OCI-LY7 (cell line): Measurements from ENCODE around the gene PIRT. TPM values are rescaled to one million over a fixed set of nuclear protein-coding genes. Genes with fewer than 3 reads are reported as not detected.

Experiments used
- Bru-seq: library from RNA; stranded (reverse); fragments of 400-500 nt; gene quantifications from one replicate; lab custom pipeline; 2021; lab: Mats Ljungman, UMichigan
- BruChase-seq, 2 experiments: library from RNA; stranded (reverse); fragments of 400-500 nt; gene quantifications; one replicate each; lab custom pipeline; 2021; lab: Mats Ljungman, UMichigan
- BruUV-seq: library from RNA; stranded (reverse); fragments of 400-500 nt; replicated peaks from 2 replicates; lab custom pipeline; 2021; lab: Mats Ljungman, UMichigan
- CTCF ChIA-PET: fragments of 300-600 bp; sonication (Branson Sonifier 250); formaldehyde crosslinking; loops from one replicate; lab custom pipeline; 2022; ENCODE audit warnings: antibody characterized with exemption; ENCODE audit not compliant: unreplicated experiment; lab: Charles Lee
- POLR2A ChIA-PET: fragments of 300-600 bp; sonication (Branson Sonifier 250); formaldehyde crosslinking; loops from one replicate; lab custom pipeline; 2022; ENCODE audit warnings: antibody characterized with exemption; lab: Charles Lee
- DNase-seq: peaks from one replicate; pipeline ENCODE4 v3.0.0-alpha.2; 2015; ENCODE audit warnings: low spot score
- H2AFZ ChIP-seq: fragments of 200-600 bp; sonication (generic), shearing (Covaris generic); 2 replicates; pipeline ENCODE4 v1.6.1; 2014; ENCODE audit warnings: mild to moderate bottlenecking, antibody characterized with exemption, low read length, moderate library complexity
- H3K27ac ChIP-seq: fragments of 200-600 bp; sonication (generic); 2 replicates; pipeline ENCODE4 v1.5.1; 2014; ENCODE audit warnings: mixed run types, low read depth, mild to moderate bottlenecking, moderate library complexity, low read length, inconsistent platforms; ENCODE audit not compliant: poor library complexity, severe bottlenecking
- H3K36me3 ChIP-seq: fragments of 200-600 bp; sonication (generic); 2 replicates; pipeline ENCODE4 v1.6.1; 2014; ENCODE audit warnings: mild to moderate bottlenecking, antibody characterized with exemption, low read length, moderate library complexity, mixed read lengths; ENCODE audit not compliant: insufficient read depth
- H3K4me1 ChIP-seq: fragments of 200-600 bp; sonication (generic); 2 replicates; pipeline ENCODE4 v1.5.1; 2014; ENCODE audit warnings: mild to moderate bottlenecking, low read length; ENCODE audit not compliant: insufficient read depth, poor library complexity, severe bottlenecking
- H3K4me2 ChIP-seq: fragments of 200-600 bp; sonication (generic); 2 replicates; pipeline ENCODE4 v1.6.1; 2014; ENCODE audit warnings: mild to moderate bottlenecking, low read length
- H3K4me3 ChIP-seq: fragments of 200-600 bp; sonication (generic); 2 replicates; pipeline ENCODE4 v1.5.1; 2014; ENCODE audit warnings: mild to moderate bottlenecking, low read depth, low read length; ENCODE audit not compliant: poor library complexity, severe bottlenecking
- H3K79me2 ChIP-seq: fragments of 200-600 bp; sonication (generic); 2 replicates; pipeline ENCODE4 v1.6.1; 2016; ENCODE audit warnings: low read depth, mild to moderate bottlenecking, low read length, moderate library complexity, mixed read lengths; ENCODE audit not compliant: insufficient read depth
- H3K9me2 ChIP-seq: fragments of 200-600 bp; sonication (generic); 2 replicates; pipeline ENCODE4 v1.6.1; 2016; ENCODE audit warnings: mild to moderate bottlenecking, low read length, mixed read lengths; ENCODE audit not compliant: insufficient read depth
- H3K9me3 ChIP-seq: fragments of 200-600 bp; sonication (generic); 2 replicates; pipeline ENCODE4 v1.6.1; 2014; ENCODE audit warnings: mild to moderate bottlenecking, mixed run types, low read length, mixed read lengths
- H4K20me1 ChIP-seq: fragments of 200-600 bp; sonication (generic); 2 replicates; pipeline ENCODE4 v1.6.1; 2014; ENCODE audit warnings: mild to moderate bottlenecking, antibody characterized with exemption, low read length, moderate library complexity, mixed read lengths; ENCODE audit not compliant: insufficient read depth
- EZH2phosphoT487 ChIP-seq: fragments of 200-600 bp; sonication (generic); IDR thresholded peaks from 2 replicates; pipeline ENCODE4 v1.6.1; 2018; ENCODE audit warnings: low read depth, borderline replicate concordance, mild to moderate bottlenecking, mixed run types, antibody characterized with exemption, low read length, moderate library complexity, mixed read lengths
- intact Hi-C: fragments of 100-400 bp; cut with micrococcal nuclease; formaldehyde crosslinking; loops from one replicate; pipeline ENCODE4 v1.10.0; 2022; ENCODE audit not compliant: unreplicated experiment
- long read RNA-seq: library from polyadenylated mRNA; stranded (forward); transcript quantifications from one replicate; pipeline ENCODE4 v2.0.0, GENCODE V29; 2022
- total RNA-seq, 2 experiments: library from RNA; depleted of rRNA in 1 of 2; stranded (reverse); fragments of >200 nt in 1 of 2; shearing (Covaris generic) in 1 of 2; gene quantifications; 2 replicates each; pipeline ENCODE4 v1.2.3, GENCODE V29; 2014 to 2022
- TF ChIP-seq, protein P1 (sequence below): fragments of 200-600 bp; sonication (generic); conservative IDR thresholded peaks from 2 replicates; pipeline ENCODE4 v1.5.1; 2014; ENCODE audit warnings: mild to moderate bottlenecking, antibody characterized with exemption, low read length, moderate library complexity, mixed read lengths

PIRT gene
- total RNA-seq (2014; rRNA removed; shearing (Covaris generic)) = not detected in 2 replicates
- total RNA-seq (2022) = not detected in 2 replicates
- Bru-seq, nascent RNA = not detected
- not detected for BruChase-seq, experiment 1, labeled RNA remaining after a 6-hour chase
- BruChase-seq, experiment 2, labeled RNA remaining after a 2-hour chase = not detected
- long read RNA-seq = 0 reads

DNA sequence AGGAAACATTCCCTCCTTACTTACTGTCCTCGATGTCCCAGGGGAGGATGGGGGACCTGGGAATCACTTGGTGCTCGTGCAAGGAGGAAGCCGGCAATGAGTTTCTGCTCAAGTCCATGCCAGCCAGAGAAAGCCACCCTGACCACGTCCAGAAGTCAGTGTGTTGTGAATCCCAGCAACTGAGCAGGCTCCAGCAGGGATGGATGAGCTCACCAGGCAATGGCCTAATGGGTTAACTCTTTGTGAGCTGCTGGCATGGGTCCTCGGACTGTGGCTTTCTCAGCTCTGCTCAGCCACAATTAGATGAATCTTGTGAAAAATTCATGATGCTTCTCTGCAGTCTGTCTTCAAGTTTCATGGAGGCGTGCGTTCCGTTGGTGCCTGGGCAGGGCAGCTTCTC, at the start of gene PIRT:
TSS of gene PIRT (minus strand) at position 167 of the 400 bp plus-strand sequence. CDS start 12,442 bp downstream, outside the sequence.
- Histone ChIP-seq H3K9me2 (no peaks in the 10 kb centered on the region), H4K20me1 (no peaks in the 10 kb centered on the region), H3K36me3 (no peaks in the 10 kb centered on the region), H3K4me3 (no peak within 1 kb of the TSS), H3K79me2 (no peaks in the 10 kb centered on the region), H3K4me2 (no peak within 1 kb of the TSS), H2AFZ (no peak within 1 kb of the TSS), H3K27ac (no peak within 1 kb of the TSS), H3K4me1 (no peaks in the 10 kb centered on the region), H3K9me3 (no peaks in the 10 kb centered on the region)
- CTCF ChIA-PET = no interaction called here
- no peak for TF ChIP-seq EZH2phosphoT487
- TF ChIP-seq, protein P1, sequence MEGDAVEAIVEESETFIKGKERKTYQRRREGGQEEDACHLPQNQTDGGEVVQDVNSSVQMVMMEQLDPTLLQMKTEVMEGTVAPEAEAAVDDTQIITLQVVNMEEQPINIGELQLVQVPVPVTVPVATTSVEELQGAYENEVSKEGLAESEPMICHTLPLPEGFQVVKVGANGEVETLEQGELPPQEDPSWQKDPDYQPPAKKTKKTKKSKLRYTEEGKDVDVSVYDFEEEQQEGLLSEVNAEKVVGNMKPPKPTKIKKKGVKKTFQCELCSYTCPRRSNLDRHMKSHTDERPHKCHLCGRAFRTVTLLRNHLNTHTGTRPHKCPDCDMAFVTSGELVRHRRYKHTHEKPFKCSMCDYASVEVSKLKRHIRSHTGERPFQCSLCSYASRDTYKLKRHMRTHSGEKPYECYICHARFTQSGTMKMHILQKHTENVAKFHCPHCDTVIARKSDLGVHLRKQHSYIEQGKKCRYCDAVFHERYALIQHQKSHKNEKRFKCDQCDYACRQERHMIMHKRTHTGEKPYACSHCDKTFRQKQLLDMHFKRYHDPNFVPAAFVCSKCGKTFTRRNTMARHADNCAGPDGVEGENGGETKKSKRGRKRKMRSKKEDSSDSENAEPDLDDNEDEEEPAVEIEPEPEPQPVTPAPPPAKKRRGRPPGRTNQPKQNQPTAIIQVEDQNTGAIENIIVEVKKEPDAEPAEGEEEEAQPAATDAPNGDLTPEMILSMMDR = no peak
- POLR2A ChIA-PET = no interaction called here
- no TSS peak for BruUV-seq
- no peak for DNase-seq
- intact Hi-C loops = no loop called here

DNA sequence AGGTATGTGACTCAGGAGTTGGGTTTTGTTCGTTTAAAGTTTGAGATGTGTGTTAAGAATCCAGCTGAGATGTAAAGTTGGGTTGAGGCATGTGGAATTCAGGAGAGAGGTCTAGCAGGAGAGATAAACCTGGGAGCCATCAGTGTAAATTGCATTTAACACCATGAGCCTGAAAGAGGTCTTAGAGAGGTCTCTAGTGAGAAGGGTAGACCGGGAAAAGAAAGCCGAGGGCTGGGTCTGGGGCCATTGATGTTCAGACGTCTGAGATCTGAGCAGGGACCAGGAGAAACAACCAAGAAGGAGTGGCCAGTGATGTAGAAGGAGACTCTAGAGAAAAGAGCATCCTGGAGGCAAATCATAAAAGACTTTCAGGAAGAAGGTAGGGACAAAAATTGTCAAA, 44.1 kb upstream of the PIRT start:
- intact Hi-C loops = no loop called here
- BruUV-seq = no TSS peak

More for the DNA sequence above, 44.1 kb upstream of the PIRT start:
- POLR2A ChIA-PET = no interaction called here
- H3K4me2 ChIP-seq = no peak overlapping the region
- DNase-seq = no peak
- H2AFZ ChIP-seq = no peak overlapping the region
- H3K36me3 ChIP-seq = no peaks in the 10 kb centered on the region
- H3K79me2 ChIP-seq = no peaks in the 10 kb centered on the region
- H3K4me1 ChIP-seq = no peaks in the 10 kb centered on the region
- H3K9me2 ChIP-seq = no peaks in the 10 kb centered on the region
- no peak overlapping the region for H3K27ac ChIP-seq
- CTCF ChIA-PET = no interaction called here
- H3K9me3 ChIP-seq = no peaks in the 10 kb centered on the region
- no peak overlapping the region for H3K4me3 ChIP-seq
- no peaks in the 10 kb centered on the region for H4K20me1 ChIP-seq
- TF ChIP-seq, protein P1 = no peak
- no peak for TF ChIP-seq EZH2phosphoT487
